Fibroblast of pulmonary artery (primary cell): Measurements from ENCODE around the gene ULBP1.
"Not testable (repeated sequence)": the region's sequence is repeated elsewhere in the genome, so short reads cannot be mapped to it uniquely, and the experiment has no call there.

Experiments used
- DNase-seq: peaks from one replicate; pipeline ENCODE4 v3.0.0-alpha.2; 2010; ENCODE audit warnings: low read depth
- H3K4me3 ChIP-seq: replicated peaks from 2 replicates; pipeline ENCODE4 v1.5.1; 2011; ENCODE audit warnings: low read depth, mild to moderate bottlenecking, control low read depth, low read length, moderate library complexity
- CTCF ChIP-seq: IDR thresholded peaks from 2 replicates; pipeline ENCODE4 v1.5.1; 2011; ENCODE audit warnings: mild to moderate bottlenecking, control low read depth, low read length, inconsistent platforms; ENCODE audit errors: missing control alignments

Gene ULBP1

GRCh38 chr6:150006961-150007464 is 43.3 kb downstream of the ULBP1 start:
- TF ChIP-seq CTCF, result peak; percentile 59
- no peak overlapping the region for H3K4me3 ChIP-seq
- peak; percentile 33 for DNase-seq

GRCh38 chr6:150008588-150008987 is 44.8 kb downstream of the ULBP1 start:
- no peak overlapping the region for H3K4me3 ChIP-seq
- TF ChIP-seq CTCF, result no peak
- DNase-seq, result no peak

- DNase-seq, H3K4me3 ChIP-seq: not testable (repeated sequence)
Measured at GRCh38 chr6:150012846-150013784, 49.4 kb downstream of the ULBP1 start.

DNA sequence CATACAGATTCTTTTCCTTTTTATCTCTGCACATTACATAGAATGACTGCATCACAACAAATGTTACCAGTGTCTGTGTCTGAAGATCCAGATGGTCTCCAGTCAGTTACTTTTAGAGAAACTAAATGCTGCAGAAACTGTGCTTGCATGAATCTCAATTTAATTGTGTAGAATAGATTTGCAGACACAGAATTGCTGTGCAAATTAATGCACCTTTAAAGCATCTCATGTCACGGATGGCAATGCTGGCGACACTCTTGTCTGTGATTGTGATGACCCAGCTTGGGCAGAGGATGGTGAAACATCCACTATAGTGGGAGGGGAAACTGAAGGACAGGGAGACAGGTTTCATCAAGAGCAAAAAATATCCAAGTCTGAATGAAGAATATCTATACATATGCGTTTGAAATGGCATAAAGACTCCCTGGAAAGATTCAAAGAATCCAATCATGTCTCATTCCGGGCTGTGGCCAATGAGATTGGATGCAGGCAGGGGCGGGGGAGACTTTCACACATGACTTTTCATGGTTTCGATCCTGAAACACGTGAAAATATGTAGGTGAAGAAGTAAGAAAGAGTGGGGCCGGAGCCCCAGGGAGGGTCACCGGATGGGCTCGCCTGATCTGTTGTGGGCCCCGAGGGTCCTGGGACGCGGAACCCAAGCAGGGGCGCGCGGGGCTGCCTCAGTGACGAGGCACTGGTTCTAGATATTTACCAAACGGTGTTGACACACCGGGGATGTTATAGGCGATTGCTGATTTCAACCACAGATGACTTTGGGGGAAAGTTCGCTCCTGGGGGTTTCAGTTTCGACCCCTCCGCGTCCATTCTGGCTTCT is 50.3 kb downstream of the ULBP1 start:
- DNase-seq, H3K4me3 ChIP-seq: not testable (repeated sequence)

- DNase-seq, H3K4me3 ChIP-seq: not testable (repeated sequence)
Measured at GRCh38 chr6:150014623-150015280, 51.0 kb downstream of the ULBP1 start.

GRCh38 chr6:150015281-150016001 is 51.7 kb downstream of the ULBP1 start:
- H3K4me3 ChIP-seq, DNase-seq: not testable (repeated sequence)

- TF ChIP-seq CTCF, result peak; percentile 51
- DNase-seq, result peak; percentile 77
- H3K4me3 ChIP-seq, result no peak overlapping the region
Measured at GRCh38 chr6:150016324-150017185, 52.8 kb downstream of the ULBP1 start.

DNA sequence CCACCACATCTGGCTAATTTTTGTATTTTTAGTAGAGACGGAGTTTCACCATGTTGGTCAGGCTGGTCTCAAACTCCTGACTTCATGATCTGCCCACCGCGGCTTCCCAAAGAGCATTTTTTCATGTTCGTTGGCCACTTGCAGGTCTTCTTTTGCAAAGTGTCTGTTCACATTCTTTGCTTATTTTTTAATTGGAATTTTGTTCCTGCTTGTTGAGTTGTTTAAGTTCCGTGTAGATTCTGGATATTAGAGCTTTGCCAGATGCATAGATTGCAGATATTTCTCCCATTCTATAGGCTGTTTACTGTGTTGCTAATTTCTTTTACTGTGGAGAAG is 53.4 kb downstream of the ULBP1 start:
- DNase-seq, H3K4me3 ChIP-seq: not testable (repeated sequence)
